SU-DHL-6 (cell line): ENCODE data around the gene WDR87.

Source experiments
- H2AFZ ChIP-seq: fragments of 200-600 bp; sonication (generic); 2 replicates; pipeline ENCODE4 v1.6.1; 2014; ENCODE audit warnings: low read depth, mild to moderate bottlenecking, moderate library complexity, mixed read lengths, antibody characterized with exemption, low read length; ENCODE audit not compliant: severe bottlenecking
- H3F3A ChIP-seq: fragments of 200-600 bp; shearing (Covaris generic); 2 replicates; pipeline ENCODE4 v1.6.0; 2016; ENCODE audit warnings: antibody characterized with exemption, mild to moderate bottlenecking; ENCODE audit not compliant: insufficient read depth
- H3K27ac ChIP-seq: fragments of 200-600 bp; sonication (generic); 2 replicates; pipeline ENCODE4 v1.5.1; 2016; ENCODE audit warnings: low read depth, mild to moderate bottlenecking, low read length, moderate library complexity, mixed read lengths
- H3K27me3 ChIP-seq: fragments of 200-600 bp; sonication (generic), shearing (Covaris generic); 2 replicates; pipeline ENCODE4 v1.6.0; 2014; ENCODE audit warnings: mild to moderate bottlenecking, low read length
- H3K36me3 ChIP-seq: fragments of 200-600 bp; sonication (generic); 2 replicates; pipeline ENCODE4 v1.6.1; 2014; ENCODE audit warnings: mild to moderate bottlenecking, low read length, mixed read lengths
- H3K4me2 ChIP-seq: fragments of 300-600, 200-600 bp; shearing (Covaris generic), sonication (generic); 2 replicates; pipeline ENCODE4 v1.6.0; 2014; ENCODE audit warnings: low read length, low read depth, mild to moderate bottlenecking; ENCODE audit not compliant: poor library complexity, severe bottlenecking
- H3K4me3 ChIP-seq: fragments of 200-600 bp; sonication (generic); 2 replicates; pipeline ENCODE4 v1.5.1; 2014; ENCODE audit warnings: antibody characterized with exemption, low read length, mild to moderate bottlenecking, mixed read lengths; ENCODE audit not compliant: insufficient read depth, poor library complexity, severe bottlenecking
- H3K79me2 ChIP-seq: fragments of 200-600 bp; sonication (generic); 2 replicates; pipeline ENCODE4 v1.6.1; 2014; ENCODE audit warnings: mild to moderate bottlenecking, low read length, moderate library complexity; ENCODE audit not compliant: insufficient read depth
- H3K9ac ChIP-seq: fragments of 200-600 bp; sonication (generic); 2 replicates; pipeline ENCODE4 v1.7.0; 2014; ENCODE audit warnings: mild to moderate bottlenecking, low read length
- H3K9me2 ChIP-seq: fragments of 200-600 bp; sonication (generic); replicated peaks from 2 replicates; pipeline ENCODE4 v1.6.1; 2014; ENCODE audit warnings: low read length; ENCODE audit not compliant: insufficient read depth
- H3K9me3 ChIP-seq: fragments of 200-600 bp; sonication (generic); 2 replicates; pipeline ENCODE4 v1.6.1; 2014; ENCODE audit warnings: low read length, mixed read lengths; ENCODE audit not compliant: insufficient read depth
- H4K20me1 ChIP-seq: fragments of 200-600 bp; sonication (generic); 2 replicates; pipeline ENCODE4 v1.6.1; 2014; ENCODE audit warnings: low read depth, mild to moderate bottlenecking, antibody characterized with exemption, low read length, moderate library complexity, mixed read lengths
- EZH2phosphoT487 ChIP-seq: fragments of 200-600 bp; sonication (generic), shearing (Covaris generic); conservative IDR thresholded peaks from 2 replicates; pipeline ENCODE4 v1.6.1; 2018; ENCODE audit warnings: mild to moderate bottlenecking, antibody characterized with exemption, low read length, moderate library complexity, mixed read lengths
- TF ChIP-seq, protein P1 (sequence below): fragments of 200-600 bp; sonication (generic); IDR thresholded peaks from one replicate; pipeline ENCODE4 v1.5.1; 2017; ENCODE audit warnings: antibody characterized with exemption, mild to moderate bottlenecking, low read length, moderate library complexity; ENCODE audit not compliant: insufficient read depth, poor library complexity, severe bottlenecking

The WDR87 gene

DNA sequence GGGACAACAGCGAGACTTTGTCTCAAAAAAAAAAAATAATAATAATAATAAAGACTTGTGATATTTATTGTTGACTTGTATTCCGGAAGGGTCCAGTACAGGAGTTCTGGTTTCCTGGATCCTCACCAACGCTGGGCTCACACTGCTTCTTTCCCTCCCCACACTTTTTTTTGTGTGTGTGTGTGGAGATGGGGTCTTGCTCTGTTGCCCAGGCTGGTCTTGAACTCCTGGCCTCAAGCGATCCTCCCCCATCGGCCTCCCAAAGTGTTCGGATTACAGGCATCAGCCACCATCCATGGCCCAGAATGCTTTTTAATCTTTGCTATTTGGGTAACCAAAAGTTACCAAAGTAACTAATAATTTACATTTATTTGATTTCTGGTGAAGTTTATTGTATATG, 39.7 kb upstream of the WDR87 start:
- H4K20me1 ChIP-seq: no peaks in the 10 kb centered on the region
- H3K9me2 ChIP-seq: no peaks in the 10 kb centered on the region
- H2AFZ ChIP-seq: no peak overlapping the region
- no peak overlapping the region for H3K9ac ChIP-seq
- no peaks in the 10 kb centered on the region for H3K9me3 ChIP-seq
- no peaks in the 10 kb centered on the region for H3K36me3 ChIP-seq
- H3K4me2 ChIP-seq: no peak overlapping the region
- no peak overlapping the region for H3K4me3 ChIP-seq
- H3K27me3 ChIP-seq: no peaks in the 10 kb centered on the region
- TF ChIP-seq, protein P1, sequence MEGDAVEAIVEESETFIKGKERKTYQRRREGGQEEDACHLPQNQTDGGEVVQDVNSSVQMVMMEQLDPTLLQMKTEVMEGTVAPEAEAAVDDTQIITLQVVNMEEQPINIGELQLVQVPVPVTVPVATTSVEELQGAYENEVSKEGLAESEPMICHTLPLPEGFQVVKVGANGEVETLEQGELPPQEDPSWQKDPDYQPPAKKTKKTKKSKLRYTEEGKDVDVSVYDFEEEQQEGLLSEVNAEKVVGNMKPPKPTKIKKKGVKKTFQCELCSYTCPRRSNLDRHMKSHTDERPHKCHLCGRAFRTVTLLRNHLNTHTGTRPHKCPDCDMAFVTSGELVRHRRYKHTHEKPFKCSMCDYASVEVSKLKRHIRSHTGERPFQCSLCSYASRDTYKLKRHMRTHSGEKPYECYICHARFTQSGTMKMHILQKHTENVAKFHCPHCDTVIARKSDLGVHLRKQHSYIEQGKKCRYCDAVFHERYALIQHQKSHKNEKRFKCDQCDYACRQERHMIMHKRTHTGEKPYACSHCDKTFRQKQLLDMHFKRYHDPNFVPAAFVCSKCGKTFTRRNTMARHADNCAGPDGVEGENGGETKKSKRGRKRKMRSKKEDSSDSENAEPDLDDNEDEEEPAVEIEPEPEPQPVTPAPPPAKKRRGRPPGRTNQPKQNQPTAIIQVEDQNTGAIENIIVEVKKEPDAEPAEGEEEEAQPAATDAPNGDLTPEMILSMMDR: no peak
- TF ChIP-seq EZH2phosphoT487: no peak
- no peak overlapping the region for H3K27ac ChIP-seq
- H3K79me2 ChIP-seq: peaks cover 96% of the 10 kb centered on the region
- peaks cover 14% of the 10 kb centered on the region for H3F3A ChIP-seq

DNA sequence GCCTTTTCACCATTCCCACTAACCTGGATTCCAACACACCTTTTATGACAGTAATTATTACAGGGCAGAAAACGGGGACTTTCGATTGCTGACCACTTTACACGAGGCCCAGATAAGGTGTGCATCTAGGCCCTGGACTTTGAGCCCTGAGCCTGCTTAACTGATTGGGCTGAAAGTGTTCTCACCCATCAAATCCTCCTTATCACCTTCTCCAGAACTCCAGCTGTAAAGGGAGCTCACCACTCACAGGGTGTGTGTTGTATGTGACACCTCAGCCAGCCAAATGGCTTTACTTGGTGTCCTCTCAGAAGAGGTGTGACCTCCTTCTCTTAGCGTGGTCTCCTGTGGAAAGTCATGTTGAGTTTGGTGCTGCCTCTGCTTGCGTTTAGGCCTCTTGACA, 37.1 kb upstream of the WDR87 start:
- H3K9me2 ChIP-seq: no peaks in the 10 kb centered on the region
- peaks cover 3% of the 10 kb centered on the region; the same call in 1 of the 2 replicates for H3K36me3 ChIP-seq
- H3K79me2 ChIP-seq: peaks cover 97% of the 10 kb centered on the region
- no peak overlapping the region for H2AFZ ChIP-seq
- no peaks in the 10 kb centered on the region for H4K20me1 ChIP-seq
- H3K27ac ChIP-seq: no peak overlapping the region
- H3K9ac ChIP-seq: no peak overlapping the region
- no peak overlapping the region for H3K4me2 ChIP-seq
- no peak overlapping the region for H3K4me3 ChIP-seq
- H3K27me3 ChIP-seq: no peaks in the 10 kb centered on the region
- H3K9me3 ChIP-seq: no peaks in the 10 kb centered on the region
- TF ChIP-seq, protein P1: no peak
- no peak for TF ChIP-seq EZH2phosphoT487
- H3F3A ChIP-seq: peaks cover 10% of the 10 kb centered on the region; the same call in 1 of the 2 replicates

DNA sequence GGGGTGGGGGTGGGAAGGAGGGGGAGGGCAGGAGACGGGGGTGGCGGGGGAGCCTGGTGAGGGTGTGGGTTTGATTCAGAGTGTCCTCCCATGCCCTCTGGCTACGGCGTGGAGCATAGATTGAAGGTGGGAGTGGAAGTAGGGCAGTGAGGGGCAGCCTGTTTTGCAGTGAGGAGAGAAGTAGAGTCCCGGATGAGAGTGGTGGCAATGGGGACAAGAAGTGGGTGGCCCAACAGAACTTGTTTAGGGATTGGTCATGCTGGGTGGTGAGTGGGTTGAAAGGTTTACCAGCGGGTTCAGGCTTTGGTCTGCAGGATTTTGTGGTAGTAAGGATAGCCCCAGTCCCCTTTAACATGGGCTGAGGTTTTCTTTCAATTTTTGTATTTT, 36.1 kb upstream of the WDR87 start:
- Histone ChIP-seq H3K36me3 (peaks cover 3% of the 10 kb centered on the region; the same call in 1 of the 2 replicates), H3K27me3 (no peaks in the 10 kb centered on the region), H4K20me1 (no peaks in the 10 kb centered on the region), H3K4me3 (no peak overlapping the region), H3K27ac (no peak overlapping the region), H3K9me3 (no peaks in the 10 kb centered on the region), H3K9me2 (no peaks in the 10 kb centered on the region), H3K79me2 (peaks cover 95% of the 10 kb centered on the region), H3K4me2 (no peak overlapping the region), H3K9ac (no peak overlapping the region), H3F3A (peaks cover 8% of the 10 kb centered on the region), H2AFZ (no peak overlapping the region)
- TF ChIP-seq, protein P1: no peak
- no peak for TF ChIP-seq EZH2phosphoT487
